K562 (cell line): Measurements from ENCODE around the gene PHYH. TPM values are rescaled to one million over a fixed set of nuclear protein-coding genes. Genes with fewer than 3 reads are reported as not detected.

Experiments used
- HNRNPK ChIP-seq: fragments of 200-400 bp; formaldehyde crosslinking; IDR thresholded peaks from one replicate; pipeline ENCODE4 v1.6.1; 2018; ENCODE audit warnings: mild to moderate bottlenecking, low read depth, low read length; ENCODE audit not compliant: poor library complexity, severe bottlenecking
- MGA ChIP-seq: fragments of 450-650 bp; IDR thresholded peaks from 2 replicates; pipeline ENCODE4 v1.6.1; 2016; ENCODE audit warnings: mild to moderate bottlenecking, moderate library complexity
- polyA plus RNA-seq, 8 experiments: library from polyadenylated mRNA; depleted of rRNA in 4 of 8; stranded (reverse) in 5 of 8; unstranded in 3 of 8; fragments of >200 nt; fragmentation: Nextera tagmentation in 2 of 8; fragmentation: Illumina TruSeq in 1 of 8; extraction: Ambion mirVana in 2 of 8; extraction: Trizol in 1 of 8; gene quantifications; 2 replicates each; pipeline versions ENCODE4 v1.2.1 to v1.2.3, GENCODE V29; 2011 to 2014; ENCODE audit warnings: inconsistent platforms in 1 of 8, missing spikeins in 1 of 8
- total RNA-seq, 7 experiments: library from RNA; depleted of rRNA in 6 of 7; stranded (reverse); fragments of >200 nt in 6 of 7; fragmentation: Illumina TruSeq in 2 of 7; extraction: Trizol in 2 of 7; gene quantifications; 2 replicates each; pipeline versions ENCODE4 v1.2.1 to v1.2.3, GENCODE V29; 2011 to 2021; ENCODE audit warnings: low replicate concordance in 1 of 7

PHYH gene
- total and polyA plus RNA-seq, 9 of the 15 experiments (the other 6 are each of a cell fraction or from before 2014, with no cell fraction given) = 3.8 to 6.9 (median 5.7) TPM

GRCh38 chr10:13315361-13315760, 15.5 kb upstream of the PHYH start (continued):
- TF ChIP-seq HNRNPK = no peak
- no peak for TF ChIP-seq MGA
